HUDEP-2 (cell line): ENCODE data around the gene BLTP3B.

Experiments
- DNase-seq, 76 experiments: peaks; one replicate each; lab custom pipeline; 2025; ENCODE audit not compliant: unreplicated experiment in 76 of 76; lab: John Stamatoyannopoulos, UW

BLTP3B gene

GRCh38 chr12:100164153-100164704 lies 21.6 kb upstream of the BLTP3B start:
- no peak for DNase-seq

- peak in 75 of 76 experiments; percentile 37 to 93 (median 84) for DNase-seq
Observed at GRCh38 chr12:100163416-100164152, 20.9 kb upstream of the BLTP3B start.

- DNase-seq = no peak
Observed at GRCh38 chr12:100159391-100160104, 16.9 kb upstream of the BLTP3B start.

- no peak for DNase-seq
Observed at GRCh38 chr12:100158535-100158934, 15.9 kb upstream of the BLTP3B start.

- no peak for DNase-seq
Observed at GRCh38 chr12:100157427-100157821, 14.8 kb upstream of the BLTP3B start.

- DNase-seq = no peak
Observed at GRCh38 chr12:100156731-100157426, 14.2 kb upstream of the BLTP3B start.

GRCh38 chr12:100154474-100155247 lies 12.0 kb upstream of the BLTP3B start:
- DNase-seq = peak in 71 of 76 experiments; percentile 2 to 79 (median 54)

- no peak for DNase-seq
Observed at GRCh38 chr12:100153131-100153530, 10.5 kb upstream of the BLTP3B start.

GRCh38 chr12:100151769-100152168 lies 9.1 kb upstream of the BLTP3B start:
- DNase-seq = no peak

- DNase-seq = no peak
Observed at GRCh38 chr12:100146252-100146651, 3.6 kb upstream of the BLTP3B start.

GRCh38 chr12:100145643-100146042 lies 3.0 kb upstream of the BLTP3B start:
- no peak for DNase-seq

GRCh38 chr12:100141998-100142850 lies 450 bp downstream of the BLTP3B start:
- DNase-seq = peak in 31 of 76 experiments; percentile 4 to 85 (median 30)

GRCh38 chr12:100141666-100141997 lies 1.0 kb downstream of the BLTP3B start:
- peak in 30 of 76 experiments; percentile 1 to 62 (median 32) for DNase-seq

GRCh38 chr12:100138803-100139098 lies 3.9 kb downstream of the BLTP3B start:
- no peak for DNase-seq

GRCh38 chr12:100138048-100138802 lies 4.4 kb downstream of the BLTP3B start:
- DNase-seq = peak in 13 of 76 experiments; percentile 0 to 43 (median 18)

- DNase-seq = no peak
Observed at GRCh38 chr12:100133200-100133599, 9.5 kb downstream of the BLTP3B start.

GRCh38 chr12:100128512-100128908 lies 14.2 kb downstream of the BLTP3B start:
- peak in 11 of 76 experiments; percentile 1 to 21 (median 2) for DNase-seq

- peak in 2 of 76 experiments; percentile 4 to 16 for DNase-seq
Observed at GRCh38 chr12:100127766-100128511, 14.7 kb downstream of the BLTP3B start.
